Measurements from ENCODE around the gene FAM110A. TPM values are rescaled to one million over a fixed set of nuclear protein-coding genes. Genes with fewer than 3 reads are reported as not detected.
"Not testable (repeated sequence)": the region's sequence is repeated elsewhere in the genome, so short reads cannot be mapped to it uniquely, and the experiment has no call there.

FAM110A gene
- total RNA-seq, 2 donors from 2014 or later = 12.0 to 25.7 TPM

- peaks cover 0 to 3% of the 10 kb centered on the region in 2 donors for H3K9me3 Mint-ChIP-seq
- no peak for DNase-seq (ENCODE audit: low spot score in 2 of 2)
- H3K27ac Mint-ChIP-seq = peak overlapping the region in 1 of 2 donors; percentile 86
- ATAC-seq = no peak
- H3K36me3 Mint-ChIP-seq = peaks cover 0 to 25% of the 10 kb centered on the region in 2 donors
Measured at GRCh38 chr20:848193-848592, 14.7 kb downstream of the FAM110A start.

- H3K9me3 Mint-ChIP-seq; ATAC-seq; H3K27ac Mint-ChIP-seq; DNase-seq (ENCODE audit: low spot score in 2 of 2): not testable (repeated sequence)
- peaks cover 0 to 30% of the 10 kb centered on the region in 2 donors for H3K36me3 Mint-ChIP-seq
Measured at GRCh38 chr20:848731-849130, 15.2 kb downstream of the FAM110A start.

GRCh38 chr20:853406-853996, 20.0 kb downstream of the FAM110A start:
- Mint-ChIP-seq H3K27ac (peak overlapping the region; percentile 0 to 93), H3K36me3 (peaks cover 0 to 17% of the 10 kb centered on the region in 2 donors), H3K9me3 (peaks cover 0 to 9% of the 10 kb centered on the region in 2 donors)
- peak in 1 of 2 donors; percentile 48 for ATAC-seq
- DNase-seq (ENCODE audit: low spot score in 2 of 2) = no peak

GRCh38 chr20:854601-855000, 21.1 kb downstream of the FAM110A start:
- H3K27ac Mint-ChIP-seq = peak overlapping the region in 1 of 2 donors; percentile 4
- ATAC-seq = no peak
- no peak for DNase-seq (ENCODE audit: low spot score in 2 of 2)
- peaks cover 0 to 9% of the 10 kb centered on the region in 2 donors for H3K9me3 Mint-ChIP-seq
- H3K36me3 Mint-ChIP-seq = peaks cover 0 to 17% of the 10 kb centered on the region in 2 donors

- H3K36me3 Mint-ChIP-seq = peaks cover 0 to 17% of the 10 kb centered on the region in 2 donors
- no peak for DNase-seq (ENCODE audit: low spot score in 2 of 2)
- peak overlapping the region in 1 of 2 donors; percentile 73 for H3K27ac Mint-ChIP-seq
- H3K9me3 Mint-ChIP-seq = peaks cover 0 to 9% of the 10 kb centered on the region in 2 donors
- ATAC-seq = peak; percentile 1 to 11
Measured at GRCh38 chr20:855466-856360, 22.2 kb downstream of the FAM110A start.

GRCh38 chr20:856361-856775, 22.9 kb downstream of the FAM110A start:
- peak in 1 of 2 donors; percentile 28 for DNase-seq (ENCODE audit: low spot score in 2 of 2)
- no peak overlapping the region for H3K27ac Mint-ChIP-seq
- H3K36me3 Mint-ChIP-seq = peaks cover 0 to 17% of the 10 kb centered on the region in 2 donors
- H3K9me3 Mint-ChIP-seq = peaks cover 0 to 9% of the 10 kb centered on the region in 2 donors
- ATAC-seq = peak; percentile 66 to 85

GRCh38 chr20:858011-858410, 24.5 kb downstream of the FAM110A start:
- no peak overlapping the region for H3K27ac Mint-ChIP-seq

GRCh38 chr20:859751-860231, 26.3 kb downstream of the FAM110A start:
- Mint-ChIP-seq H3K9me3 (no peaks in the 10 kb centered on the region), H3K27ac (peak overlapping the region; percentile 14 to 55), H3K36me3 (no peaks in the 10 kb centered on the region)
- ATAC-seq = peak; percentile 13 to 63
- DNase-seq (ENCODE audit: low spot score in 2 of 2) = no peak

More at GRCh38 chr20:858011-858410, 24.5 kb downstream of the FAM110A start:
- ATAC-seq (no peak), DNase-seq (ENCODE audit: low spot score in 2 of 2) (no peak)
- Mint-ChIP-seq H3K36me3 (peaks cover 0 to 11% of the 10 kb centered on the region in 2 donors), H3K9me3 (peaks cover 0 to 8% of the 10 kb centered on the region in 2 donors)

- Mint-ChIP-seq H3K27ac (no peak overlapping the region), H3K36me3 (no peaks in the 10 kb centered on the region), H3K9me3 (no peaks in the 10 kb centered on the region)
- ATAC-seq (no peak), DNase-seq (ENCODE audit: low spot score in 2 of 2) (no peak)
Measured at GRCh38 chr20:860891-861290, 27.4 kb downstream of the FAM110A start.

- no peak overlapping the region for H3K27ac Mint-ChIP-seq
- no peak for ATAC-seq
- no peaks in the 10 kb centered on the region for H3K9me3 Mint-ChIP-seq
Measured at GRCh38 chr20:865440-865839, 31.9 kb downstream of the FAM110A start.

GRCh38 chr20:868279-868678, 34.8 kb downstream of the FAM110A start:
- H3K27ac Mint-ChIP-seq = no peak overlapping the region
- no peaks in the 10 kb centered on the region for H3K36me3 Mint-ChIP-seq
- DNase-seq (ENCODE audit: low spot score in 2 of 2) (no peak), ATAC-seq (no peak)
- no peaks in the 10 kb centered on the region for H3K9me3 Mint-ChIP-seq

More at GRCh38 chr20:865440-865839, 31.9 kb downstream of the FAM110A start:
- no peak for DNase-seq (ENCODE audit: low spot score in 2 of 2)
- H3K36me3 Mint-ChIP-seq = no peaks in the 10 kb centered on the region

- Mint-ChIP-seq H3K36me3 (no peaks in the 10 kb centered on the region), H3K27ac (peak overlapping the region in 1 of 2 donors; percentile 74), H3K9me3 (no peaks in the 10 kb centered on the region)
- ATAC-seq (no peak), DNase-seq (ENCODE audit: low spot score in 2 of 2) (no peak)
Measured at GRCh38 chr20:869606-870005, 36.1 kb downstream of the FAM110A start.

- DNase-seq (ENCODE audit: low spot score in 2 of 2) (no peak), ATAC-seq (no peak)
- Mint-ChIP-seq H3K27ac (no peak overlapping the region), H3K9me3 (no peaks in the 10 kb centered on the region), H3K36me3 (no peaks in the 10 kb centered on the region)
Measured at GRCh38 chr20:870758-871157, 37.2 kb downstream of the FAM110A start.

GRCh38 chr20:871436-871835, 37.9 kb downstream of the FAM110A start:
- no peak for DNase-seq (ENCODE audit: low spot score in 2 of 2)
- H3K9me3 Mint-ChIP-seq = no peaks in the 10 kb centered on the region
- ATAC-seq = no peak
- H3K36me3 Mint-ChIP-seq = no peaks in the 10 kb centered on the region
- no peak overlapping the region for H3K27ac Mint-ChIP-seq

- DNase-seq (ENCODE audit: low spot score in 2 of 2) (no peak), ATAC-seq (no peak)
- no peaks in the 10 kb centered on the region for H3K36me3 Mint-ChIP-seq
Measured at GRCh38 chr20:871948-872347, 38.4 kb downstream of the FAM110A start.

GRCh38 chr20:872855-873520, 39.5 kb downstream of the FAM110A start:
- Mint-ChIP-seq H3K9me3 (no peaks in the 10 kb centered on the region), H3K36me3 (no peaks in the 10 kb centered on the region), H3K27ac (peak overlapping the region in 1 of 2 donors; percentile 34)
- DNase-seq (ENCODE audit: low spot score in 2 of 2) (no peak), ATAC-seq (no peak)

More at GRCh38 chr20:871948-872347, 38.4 kb downstream of the FAM110A start:
- no peak overlapping the region for H3K27ac Mint-ChIP-seq
- no peaks in the 10 kb centered on the region for H3K9me3 Mint-ChIP-seq
